ENCODE measurements around the gene CLIC1. TPM values are rescaled to one million over a fixed set of nuclear protein-coding genes. Genes with fewer than 3 reads are reported as not detected.
A peak's percentile ranks its signal among the peaks of the same experiment; 100 is the strongest.

CLIC1 gene
- total and polyA plus RNA-seq, 8 donors: 226 to 465 (median 265) TPM

DNA sequence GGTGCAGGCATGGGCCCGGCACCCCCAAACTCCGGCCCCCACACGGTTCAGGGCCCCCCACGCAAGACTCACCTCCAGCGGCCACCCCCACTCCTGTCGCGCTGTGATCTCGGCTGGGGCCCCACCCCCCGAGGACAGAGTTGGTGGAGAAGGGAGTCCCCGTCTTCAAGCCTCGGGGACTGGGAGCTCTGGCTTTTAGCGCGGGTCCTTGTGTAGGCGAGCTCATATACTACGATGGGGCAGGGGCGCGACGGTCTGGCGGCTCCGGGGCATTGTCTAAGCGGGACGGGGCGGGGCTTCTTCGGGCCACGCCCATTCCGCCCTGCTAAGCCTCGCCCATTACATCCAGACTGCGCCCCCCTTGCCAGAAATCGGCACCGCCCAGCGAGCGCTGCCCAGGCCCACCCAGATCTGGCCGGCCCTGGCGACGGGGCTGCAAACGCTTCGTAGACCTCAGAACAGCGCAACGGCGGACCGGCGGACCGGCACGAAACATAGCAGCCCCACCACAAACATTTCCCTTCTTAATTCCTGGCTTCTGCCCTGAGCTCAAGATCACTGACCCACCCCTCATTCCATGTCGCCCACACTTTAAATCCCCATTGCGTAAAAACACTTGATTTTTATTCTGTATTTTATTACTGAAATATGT lies 6.2 kb downstream of the CLIC1 start:
- intact Hi-C loops (cut with DNase I): no loop called here
- H3K27ac ChIP-seq: peak overlapping the region; percentile 92 to 97
- peak overlapping the region; percentile 48 to 79 for H3K4me3 ChIP-seq
- TF ChIP-seq, protein P1, sequence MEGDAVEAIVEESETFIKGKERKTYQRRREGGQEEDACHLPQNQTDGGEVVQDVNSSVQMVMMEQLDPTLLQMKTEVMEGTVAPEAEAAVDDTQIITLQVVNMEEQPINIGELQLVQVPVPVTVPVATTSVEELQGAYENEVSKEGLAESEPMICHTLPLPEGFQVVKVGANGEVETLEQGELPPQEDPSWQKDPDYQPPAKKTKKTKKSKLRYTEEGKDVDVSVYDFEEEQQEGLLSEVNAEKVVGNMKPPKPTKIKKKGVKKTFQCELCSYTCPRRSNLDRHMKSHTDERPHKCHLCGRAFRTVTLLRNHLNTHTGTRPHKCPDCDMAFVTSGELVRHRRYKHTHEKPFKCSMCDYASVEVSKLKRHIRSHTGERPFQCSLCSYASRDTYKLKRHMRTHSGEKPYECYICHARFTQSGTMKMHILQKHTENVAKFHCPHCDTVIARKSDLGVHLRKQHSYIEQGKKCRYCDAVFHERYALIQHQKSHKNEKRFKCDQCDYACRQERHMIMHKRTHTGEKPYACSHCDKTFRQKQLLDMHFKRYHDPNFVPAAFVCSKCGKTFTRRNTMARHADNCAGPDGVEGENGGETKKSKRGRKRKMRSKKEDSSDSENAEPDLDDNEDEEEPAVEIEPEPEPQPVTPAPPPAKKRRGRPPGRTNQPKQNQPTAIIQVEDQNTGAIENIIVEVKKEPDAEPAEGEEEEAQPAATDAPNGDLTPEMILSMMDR (IDR thresholded peaks at IDR 0.05): no peak
- H3K27me3 ChIP-seq: no peaks in the 10 kb centered on the region
- ATAC-seq: peak; percentile 82
- H3K9me3 ChIP-seq: no peaks in the 10 kb centered on the region
- peak; percentile 89 to 97 (median 93) for DNase-seq
- peaks cover 30 to 86% of the 10 kb centered on the region in 2 donors for H3K4me1 ChIP-seq
- H3K36me3 ChIP-seq: peaks cover 4 to 65% of the 10 kb centered on the region in 2 donors

DNA sequence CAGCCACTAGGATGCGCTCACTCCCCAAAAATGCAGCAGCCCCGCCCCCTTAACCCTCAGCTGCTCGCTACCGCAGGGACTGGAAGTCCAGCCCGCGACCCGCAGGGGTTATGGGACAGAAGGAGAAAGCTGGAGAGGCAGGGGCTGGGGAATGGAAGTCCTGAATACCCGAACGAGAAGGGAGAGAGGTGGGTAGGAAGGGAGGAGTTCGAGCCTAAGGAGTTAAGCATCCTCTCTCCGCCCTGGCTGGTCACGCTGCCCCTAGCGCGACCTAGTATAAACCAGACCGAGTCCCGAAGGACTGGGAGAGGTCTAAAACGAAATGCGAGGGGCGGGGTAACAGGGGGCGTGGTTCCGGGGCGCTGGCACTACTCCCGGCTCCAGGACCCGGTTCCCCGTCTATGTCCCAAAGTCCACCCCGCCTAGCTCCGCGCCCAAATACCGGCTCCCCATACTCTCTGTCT lies 6.8 kb downstream of the CLIC1 start:
- no peaks in the 10 kb centered on the region for H3K9me3 ChIP-seq
- TF ChIP-seq, protein P1 (IDR thresholded peaks at IDR 0.05): peak in 1 of 2 donors; percentile 2
- peaks cover 30 to 85% of the 10 kb centered on the region in 2 donors for H3K4me1 ChIP-seq
- peak overlapping the region; percentile 48 to 79 for H3K4me3 ChIP-seq
- peaks cover 4 to 65% of the 10 kb centered on the region in 2 donors for H3K36me3 ChIP-seq
- peak overlapping the region; percentile 92 to 97 for H3K27ac ChIP-seq
- DNase-seq (peak; percentile 92 to 95 (median 94)), ATAC-seq (peak; percentile 89)
- no peaks in the 10 kb centered on the region for H3K27me3 ChIP-seq
- intact Hi-C loops (cut with DNase I): no loop called here

DNA sequence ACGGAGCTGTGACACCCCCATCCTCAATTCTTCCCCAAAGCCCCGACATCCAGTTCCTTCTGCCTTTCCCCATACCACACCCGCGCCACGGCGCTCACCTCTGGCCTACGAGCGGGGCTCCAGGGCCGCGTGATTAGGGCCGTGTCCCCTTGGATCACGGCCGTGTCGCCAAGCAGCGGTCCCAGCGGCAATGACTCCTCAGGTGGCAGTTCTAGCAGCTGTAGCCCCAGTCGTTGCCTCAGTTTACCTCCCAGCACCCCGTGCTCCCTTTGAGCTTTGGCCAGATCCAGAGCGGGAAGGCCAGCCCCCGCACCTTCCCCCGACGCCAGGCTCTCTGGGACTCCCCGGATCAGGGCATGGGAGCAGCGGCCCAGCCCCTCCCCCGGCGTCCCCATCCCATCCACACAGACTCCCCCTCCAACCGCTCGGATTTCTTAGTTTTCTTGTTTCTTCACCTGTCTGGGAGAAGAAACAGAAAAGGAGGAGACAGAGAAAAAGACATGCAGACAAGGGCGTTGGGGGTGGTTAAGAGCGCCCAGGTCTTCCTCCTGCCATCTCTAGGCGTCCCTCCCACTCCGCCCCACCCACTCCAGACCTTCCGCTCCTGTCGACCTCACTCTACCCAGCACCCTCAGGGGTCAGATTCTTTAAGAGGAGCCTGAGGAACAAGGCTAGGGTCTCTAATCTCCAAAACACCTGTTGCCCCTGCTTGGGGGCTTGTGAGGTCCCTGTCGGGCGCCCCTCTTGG lies 7.4 kb downstream of the CLIC1 start, which contains the start of gene DDAH2:
Gene DDAH2, minus strand, starts transcription at position 533 of the 748 bp plus-strand sequence. Its CDS starts 138 bp downstream, at position 395.
- DNase-seq (peak in 1 of 4 donors; percentile 81), ATAC-seq (peak; percentile 42)
- Histone ChIP-seq H3K36me3 (peaks cover 4 to 67% of the 10 kb centered on the region in 2 donors), H3K9me3 (no peaks in the 10 kb centered on the region), H3K4me3 (peak within 1 kb of the TSS; percentile 48 to 79), H3K27me3 (no peaks in the 10 kb centered on the region), H3K27ac (peak within 1 kb of the TSS; percentile 92 to 97), H3K4me1 (peaks cover 25 to 79% of the 10 kb centered on the region in 2 donors)
- TF ChIP-seq, protein P1 (IDR thresholded peaks at IDR 0.05): peak; percentile 48 to 60
- intact Hi-C loops (cut with DNase I): no loop called here

DNA sequence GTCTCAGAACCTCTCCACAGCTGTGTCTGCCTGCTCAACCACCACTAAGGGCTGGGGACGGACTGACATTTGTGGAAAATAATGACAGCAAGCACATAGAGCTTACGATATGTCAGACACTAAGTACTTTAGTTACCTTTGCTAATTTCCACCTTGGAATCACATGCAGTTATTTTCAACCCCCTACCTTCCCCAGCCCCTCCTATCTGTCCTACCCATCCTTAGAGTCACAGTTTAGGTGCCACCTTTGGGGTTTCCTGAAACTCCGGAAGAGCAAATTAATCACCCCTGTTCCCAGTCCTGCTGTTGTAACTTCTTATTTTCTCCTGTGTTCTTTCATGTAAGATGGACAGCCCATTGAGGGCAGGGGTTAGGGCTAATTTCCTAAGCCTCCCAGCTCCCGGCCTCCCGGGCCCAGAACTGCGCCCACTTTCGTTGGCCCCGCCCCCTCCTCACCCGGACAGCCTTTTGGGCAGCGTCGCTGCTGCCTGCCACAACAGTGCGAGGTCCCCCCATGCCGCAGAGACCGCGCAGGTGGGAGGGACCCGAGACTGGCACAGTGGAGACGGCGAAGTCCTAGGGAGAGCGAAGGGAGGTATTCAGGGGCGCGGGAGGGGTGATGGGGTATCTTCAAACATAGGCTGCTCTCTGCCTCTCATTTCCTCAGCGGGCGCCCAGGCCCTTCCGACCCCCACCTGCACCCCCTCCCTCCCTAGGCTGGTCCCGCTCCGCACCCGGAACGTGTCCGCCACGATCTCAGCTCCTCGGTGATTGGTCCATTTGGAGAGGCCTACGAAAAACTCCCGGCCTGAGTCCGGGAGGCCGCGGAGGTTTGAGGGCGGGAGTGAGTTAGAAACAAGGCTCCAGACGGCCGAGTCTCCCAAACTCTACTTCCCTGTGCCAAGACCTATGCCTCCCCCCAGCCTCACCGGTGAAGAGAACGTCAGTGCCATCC lies 8.3 kb downstream of the CLIC1 start:
- peak overlapping the region; percentile 77 to 97 for H3K27ac ChIP-seq
- ATAC-seq (no peak), DNase-seq (peak in 1 of 4 donors; percentile 85)
- peaks cover 25 to 69% of the 10 kb centered on the region in 2 donors for H3K4me1 ChIP-seq
- no peaks in the 10 kb centered on the region for H3K27me3 ChIP-seq
- intact Hi-C loops (cut with DNase I): no loop called here
- H3K36me3 ChIP-seq: peaks cover 0 to 58% of the 10 kb centered on the region in 2 donors
- H3K9me3 ChIP-seq: no peaks in the 10 kb centered on the region
- H3K4me3 ChIP-seq: peak overlapping the region; percentile 48 to 79
- TF ChIP-seq, protein P1 (IDR thresholded peaks at IDR 0.05): no peak

Data from left lung (tissue), 10 donors.